GM21576 (cell line): ENCODE results near the gene AHDC1.

ENCODE experiments used
- ATAC-seq: cut with Tn5 transposase; IDR thresholded peaks from one replicate; pipeline ENCODE4 v1.9.1; 2021; ENCODE audit warnings: mild to moderate bottlenecking, moderate library complexity; ENCODE audit not compliant: unreplicated experiment

AHDC1 gene

GRCh38 chr1:27522432-27523336, 81.3 kb downstream of the AHDC1 start:
- ATAC-seq = no peak

- no peak for ATAC-seq
Observed at GRCh38 chr1:27521861-27522431, 82.0 kb downstream of the AHDC1 start.

- no peak for ATAC-seq
Observed at GRCh38 chr1:27521336-27521831, 82.6 kb downstream of the AHDC1 start.

- ATAC-seq = no peak
Observed at GRCh38 chr1:27520651-27521050, 83.3 kb downstream of the AHDC1 start.

- no peak for ATAC-seq
Observed at GRCh38 chr1:27519331-27520258, 84.3 kb downstream of the AHDC1 start.

GRCh38 chr1:27518808-27519207, 85.1 kb downstream of the AHDC1 start:
- no peak for ATAC-seq

- ATAC-seq = no peak
Observed at GRCh38 chr1:27517907-27518718, 85.8 kb downstream of the AHDC1 start.

GRCh38 chr1:27517301-27517700, 86.6 kb downstream of the AHDC1 start:
- ATAC-seq = no peak

GRCh38 chr1:27515626-27516025, 88.3 kb downstream of the AHDC1 start:
- ATAC-seq = no peak

GRCh38 chr1:27513958-27514357, 90.0 kb downstream of the AHDC1 start:
- no peak for ATAC-seq

- no peak for ATAC-seq
Observed at GRCh38 chr1:27513528-27513927, 90.4 kb downstream of the AHDC1 start.

- ATAC-seq = no peak
Observed at GRCh38 chr1:27509127-27510080, 94.5 kb downstream of the AHDC1 start.

GRCh38 chr1:27507960-27508665, 95.8 kb downstream of the AHDC1 start:
- ATAC-seq = no peak

- no peak for ATAC-seq
Observed at GRCh38 chr1:27506703-27507102, 97.2 kb downstream of the AHDC1 start.

GRCh38 chr1:27505420-27505680, 98.6 kb downstream of the AHDC1 start:
- ATAC-seq = no peak

GRCh38 chr1:27504588-27505419, 99.1 kb downstream of the AHDC1 start:
- ATAC-seq = no peak

- no peak for ATAC-seq
Observed at GRCh38 chr1:27503844-27504587, 99.9 kb downstream of the AHDC1 start.
